ENCODE data around the gene CRIP3.

Gene CRIP3

DNA sequence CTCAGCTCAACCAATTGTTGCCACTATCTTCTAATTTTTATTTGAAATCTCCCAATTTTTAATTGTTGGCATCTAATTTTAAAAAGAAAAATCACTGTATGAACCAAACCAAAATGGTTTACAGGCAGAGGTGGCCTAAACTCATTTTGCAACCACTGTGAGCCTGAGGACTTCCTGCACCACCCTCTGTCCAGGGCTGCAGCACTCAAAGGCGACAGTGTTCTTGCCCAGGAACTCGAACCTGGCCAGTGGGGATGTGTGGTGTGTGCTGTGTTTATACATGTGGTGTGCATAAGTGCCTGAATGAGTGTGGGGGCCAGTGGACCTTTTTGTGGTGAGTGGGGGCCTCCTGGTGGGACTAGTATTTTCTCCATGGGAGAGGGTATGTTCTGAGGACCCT lies 34.9 kb downstream of the CRIP3 start:
- no peak for DNase-seq (ENCODE audit: low read depth in 2 of 2)

DNA sequence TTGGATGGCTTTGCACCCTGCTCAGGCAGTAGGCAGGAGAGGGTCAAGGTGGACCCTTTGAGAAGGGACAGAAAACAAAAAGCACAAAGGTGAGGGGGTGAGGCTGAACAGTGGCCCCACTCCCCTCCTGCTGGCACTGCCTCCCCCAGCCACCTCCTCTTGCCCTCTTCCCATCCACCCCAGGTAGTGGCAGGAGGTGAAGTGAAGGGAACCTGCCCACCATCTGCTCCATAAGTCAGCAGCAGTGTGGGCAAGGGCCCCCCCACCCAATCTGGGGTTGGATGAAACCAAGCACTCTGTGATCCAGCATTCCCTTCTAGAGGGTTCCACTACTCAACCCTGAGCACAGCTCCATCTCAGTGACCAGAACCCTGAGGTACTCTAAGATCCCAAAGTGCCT lies 36.7 kb downstream of the CRIP3 start:
- no peak for DNase-seq (ENCODE audit: low read depth in 2 of 2)

DNA sequence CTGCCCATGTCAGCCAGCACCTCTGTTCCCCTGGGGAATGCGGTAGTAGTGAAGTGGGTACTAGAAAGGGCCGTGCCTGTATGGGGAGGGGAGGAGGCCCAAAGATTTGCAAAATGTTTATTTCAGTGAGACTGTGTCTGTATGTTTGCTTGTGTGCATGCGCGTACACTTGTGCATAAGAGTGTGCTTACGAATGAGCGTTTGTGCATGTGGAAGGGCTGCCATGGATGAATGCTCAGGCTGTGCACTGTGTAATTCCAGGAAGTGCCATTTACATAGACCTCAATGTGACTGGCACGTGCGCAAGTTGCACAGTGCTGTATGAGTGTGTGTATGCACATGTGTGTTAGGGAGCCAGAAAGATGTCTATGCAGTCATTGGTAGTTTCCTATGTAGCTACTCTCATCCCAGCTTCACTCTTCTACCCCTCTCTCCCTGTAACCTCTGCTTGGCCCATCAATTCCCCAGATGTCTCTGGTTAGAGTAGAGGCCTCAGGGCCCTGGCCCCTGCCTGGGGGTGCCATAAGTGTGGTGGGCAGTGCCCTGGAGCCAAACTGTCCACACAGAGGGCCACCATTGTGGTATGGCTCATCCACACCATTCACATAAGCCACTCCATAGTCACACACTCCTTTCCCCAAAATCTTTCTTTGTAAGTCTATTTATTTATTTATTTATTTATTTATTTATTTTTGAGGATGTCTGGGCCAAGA lies 37.4 kb downstream of the CRIP3 start:
- no peak for DNase-seq (ENCODE audit: low read depth in 2 of 2)

DNA sequence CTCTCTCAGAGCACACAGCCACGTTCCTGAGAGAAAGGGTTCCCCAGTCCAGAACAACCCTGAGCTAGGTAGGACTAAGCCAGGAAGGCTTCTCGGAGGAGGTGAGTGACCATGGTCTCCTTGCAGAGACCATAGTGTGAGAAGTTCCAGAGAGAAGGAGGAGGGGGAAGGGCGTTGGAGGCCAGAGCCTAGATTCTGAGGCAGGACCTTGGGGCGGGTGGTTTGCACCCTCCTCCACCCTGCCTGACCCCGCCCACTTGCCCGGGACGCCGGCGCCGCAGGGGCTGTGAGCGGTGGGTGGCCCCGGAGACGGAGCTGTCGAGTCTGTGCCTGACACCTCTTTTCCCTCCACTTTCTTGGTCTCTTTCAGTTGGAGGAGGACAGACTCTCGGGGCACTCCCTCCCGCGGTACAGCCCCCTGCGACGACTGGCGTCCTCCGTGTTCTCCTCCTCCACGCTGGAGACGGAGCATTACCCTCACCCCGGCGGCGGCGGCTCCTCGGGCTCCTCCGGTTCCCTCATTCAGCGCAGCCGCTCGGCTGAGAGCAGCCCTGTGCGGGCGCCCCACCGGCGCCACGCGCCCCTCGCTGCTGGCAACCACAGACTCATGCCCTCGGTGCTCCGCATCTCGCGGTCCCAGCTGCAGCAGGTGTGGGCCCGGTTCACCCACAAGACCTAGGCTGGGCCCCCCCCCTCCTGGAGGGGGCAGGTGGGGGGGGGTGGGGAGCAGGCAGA lies 39.2 kb downstream of the CRIP3 start:
- DNase-seq (ENCODE audit: low read depth in 2 of 2) = peak; percentile 36 to 44

DNA sequence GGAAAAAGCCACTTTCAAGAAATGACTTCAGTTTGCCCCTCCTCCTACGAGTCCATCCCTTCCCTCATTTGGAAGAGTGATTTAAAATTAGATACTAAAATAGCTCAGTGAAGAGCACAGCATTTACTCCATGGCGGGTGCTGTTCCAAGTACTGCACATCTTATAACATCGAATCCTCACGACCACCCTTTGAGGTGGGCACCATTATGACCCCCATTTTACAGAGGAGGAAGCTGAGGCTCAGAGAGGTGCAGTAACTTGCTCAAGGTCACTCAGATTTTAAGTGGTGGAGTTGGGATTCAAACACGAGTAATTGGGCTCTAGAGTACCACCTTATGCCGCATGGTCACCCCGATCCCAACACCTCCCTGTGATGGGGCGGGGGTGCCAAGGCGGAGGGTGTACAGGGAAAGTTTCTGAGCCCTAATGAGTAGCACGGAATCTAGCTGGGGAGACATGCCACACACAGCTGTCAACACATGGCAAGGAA lies 39.8 kb downstream of the CRIP3 start:
- DNase-seq (ENCODE audit: low read depth in 2 of 2) = no peak

DNA sequence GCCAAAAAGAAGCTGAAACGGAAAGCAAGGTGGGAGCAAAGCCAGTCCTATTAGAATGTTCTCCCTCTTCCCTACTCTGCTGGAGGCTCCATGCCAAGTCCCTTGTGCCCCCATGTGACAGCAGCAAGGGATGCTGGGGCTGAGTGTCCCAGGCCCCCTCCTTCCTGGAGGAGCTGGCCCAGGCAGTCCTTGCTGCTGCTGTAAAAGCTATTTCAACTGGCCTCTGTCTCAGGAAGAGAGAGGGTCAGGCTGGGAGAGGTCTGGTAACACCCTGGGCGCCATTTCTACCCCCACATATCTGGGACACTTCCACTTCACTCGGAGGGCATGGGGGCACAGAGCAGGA lies 40.3 kb downstream of the CRIP3 start:
- no peak for DNase-seq (ENCODE audit: low read depth in 2 of 2)

DNA sequence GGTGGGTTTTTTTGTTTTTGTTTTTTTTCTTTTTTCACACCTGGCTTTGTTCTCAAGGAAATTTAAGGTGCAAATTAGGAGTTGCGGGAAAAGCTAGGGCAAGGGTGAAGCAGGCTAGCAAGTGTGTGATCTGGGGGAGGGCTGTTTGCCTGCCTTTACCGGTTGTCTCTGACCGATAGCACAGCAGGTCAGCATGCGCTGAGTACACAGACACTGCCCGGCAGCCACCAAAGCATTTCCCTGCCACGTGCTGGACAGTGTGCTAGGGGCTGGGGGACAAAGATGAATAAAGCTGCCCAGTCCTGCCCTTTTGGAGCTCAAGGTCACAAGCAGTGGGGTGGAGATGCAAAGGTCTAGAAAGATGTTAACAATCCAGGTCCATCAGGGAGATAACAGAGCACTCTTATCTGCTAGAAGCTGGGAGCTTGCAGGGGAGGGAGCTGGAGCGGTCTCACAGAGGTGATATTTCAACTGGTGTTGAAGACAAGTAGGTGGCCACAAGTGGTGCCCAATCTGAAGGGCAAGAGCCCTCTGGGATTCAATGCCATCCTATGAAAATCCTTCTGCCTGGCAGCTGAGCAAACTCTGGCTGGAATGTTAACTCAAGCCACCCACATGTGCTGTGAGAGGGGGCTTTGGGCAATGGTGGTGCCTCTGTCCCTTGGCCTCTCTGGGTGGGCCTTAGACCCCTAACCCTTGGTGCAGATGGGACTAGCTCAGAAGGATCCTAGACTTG lies 40.8 kb downstream of the CRIP3 start:
- DNase-seq (ENCODE audit: low read depth in 2 of 2) = no peak

DNA sequence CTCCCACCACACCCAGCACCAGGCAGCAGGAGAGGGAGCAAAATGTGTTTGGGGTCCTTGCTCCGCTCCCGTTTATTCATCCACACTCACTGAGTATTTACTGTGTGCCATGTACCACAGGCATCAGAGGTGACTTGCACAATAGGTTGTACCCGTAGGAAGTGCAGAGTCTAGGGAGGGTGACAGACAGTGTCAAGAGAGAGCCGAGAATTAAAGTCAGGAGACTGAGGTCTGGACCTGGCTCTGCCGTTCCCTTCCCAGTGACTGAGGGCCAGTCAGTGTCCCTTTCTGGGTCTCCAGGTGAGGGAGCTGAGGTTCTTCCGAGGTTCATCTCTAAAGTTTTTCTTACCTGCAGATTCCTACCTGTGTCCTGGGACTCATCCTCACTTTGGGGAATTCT lies 43.1 kb downstream of the CRIP3 start:
- no peak for DNase-seq (ENCODE audit: low read depth in 2 of 2)

DNA sequence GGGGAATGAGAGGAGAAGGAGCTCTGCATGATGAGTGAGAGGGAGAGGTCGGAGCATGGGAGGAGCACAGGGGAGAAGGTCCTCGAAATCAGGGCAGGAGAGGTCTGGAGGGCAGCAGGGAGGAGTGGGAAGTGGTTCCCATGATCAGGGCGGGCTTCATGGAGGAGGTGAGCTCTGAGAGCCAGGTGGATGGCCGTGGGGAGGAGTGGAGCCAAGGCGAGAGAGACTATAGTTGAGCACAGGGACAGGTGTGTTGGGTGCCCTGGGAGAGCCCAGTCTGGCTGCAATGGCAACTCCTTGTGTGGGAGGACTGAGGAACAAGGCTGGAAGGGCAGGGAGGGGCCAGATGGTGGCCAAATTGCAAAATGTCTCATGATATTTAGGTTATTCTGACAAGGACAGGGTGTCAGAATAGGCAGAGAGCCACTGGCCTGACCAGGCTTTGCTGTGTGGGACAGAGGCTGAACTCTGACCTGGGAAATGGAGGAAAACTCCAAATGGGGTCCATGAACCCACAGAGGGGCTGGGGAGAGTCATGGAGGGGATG lies 44.0 kb downstream of the CRIP3 start:
- DNase-seq (ENCODE audit: low read depth in 2 of 2) = no peak

DNA sequence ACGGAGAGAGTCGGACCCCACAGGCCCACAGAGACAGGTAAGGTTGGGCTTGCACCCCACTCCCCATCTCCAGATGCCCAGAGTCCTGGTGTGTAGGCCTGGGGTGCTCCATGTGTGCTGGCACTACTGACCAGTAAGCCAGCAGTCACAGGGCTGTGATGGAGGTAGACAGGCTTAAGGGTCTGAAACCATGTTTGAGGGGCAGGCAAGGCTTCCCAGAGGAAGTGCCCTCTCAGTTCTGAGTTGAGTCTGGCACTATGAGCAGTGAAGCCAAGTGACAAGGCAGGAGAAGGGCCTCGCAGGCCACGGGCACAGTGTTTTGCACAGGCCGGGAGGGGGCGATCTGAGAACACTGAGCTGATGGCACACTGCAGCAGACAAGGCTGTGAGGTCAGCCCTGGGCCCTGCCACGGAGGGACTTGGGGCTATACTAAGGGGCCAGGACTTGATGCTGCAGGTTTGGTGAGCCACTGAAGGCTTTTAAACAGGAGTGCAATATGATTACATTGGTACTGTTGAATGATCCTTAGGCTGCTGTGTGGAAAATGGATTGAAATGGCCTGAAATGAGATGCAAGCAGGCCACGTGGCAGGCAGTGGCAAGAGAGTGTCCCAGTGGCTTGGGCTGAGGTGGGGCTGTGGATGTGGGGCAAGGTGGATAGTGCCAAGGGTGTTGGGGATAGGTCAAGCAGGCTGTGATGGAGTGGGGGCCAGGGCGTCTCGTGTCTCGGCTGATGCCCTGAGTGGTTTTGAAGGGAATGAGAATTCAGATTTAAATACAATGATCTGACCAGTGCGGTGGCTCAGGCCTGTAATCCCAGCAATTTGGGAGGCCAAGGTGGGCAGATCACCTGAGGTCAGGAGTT lies 45.1 kb downstream of the CRIP3 start:
- DNase-seq (ENCODE audit: low read depth in 2 of 2) = peak; percentile 62 to 71

DNA sequence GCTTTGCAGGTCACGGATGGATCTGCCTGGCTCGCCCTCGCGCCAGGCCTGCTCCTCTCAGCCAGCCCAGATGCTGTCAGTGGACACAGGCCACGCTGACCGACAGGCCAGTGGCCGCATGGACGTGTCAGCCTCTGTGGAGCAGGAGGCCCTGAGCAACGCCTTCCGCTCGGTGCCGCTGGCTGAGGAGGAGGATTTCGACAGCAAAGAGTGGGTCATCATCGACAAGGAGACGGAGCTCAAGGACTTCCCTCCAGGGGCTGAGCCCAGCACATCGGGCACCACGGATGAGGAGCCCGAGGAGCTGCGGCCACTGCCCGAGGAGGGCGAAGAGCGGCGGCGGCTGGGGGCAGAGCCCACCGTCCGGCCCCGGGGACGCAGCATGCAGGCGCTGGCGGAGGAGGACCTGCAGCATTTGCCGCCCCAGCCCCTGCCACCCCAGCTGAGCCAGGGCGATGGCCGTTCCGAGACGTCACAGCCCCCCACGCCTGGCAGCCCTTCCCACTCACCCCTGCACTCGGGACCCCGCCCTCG lies 45.8 kb downstream of the CRIP3 start:
- DNase-seq (ENCODE audit: low read depth in 2 of 2) = no peak

DNA sequence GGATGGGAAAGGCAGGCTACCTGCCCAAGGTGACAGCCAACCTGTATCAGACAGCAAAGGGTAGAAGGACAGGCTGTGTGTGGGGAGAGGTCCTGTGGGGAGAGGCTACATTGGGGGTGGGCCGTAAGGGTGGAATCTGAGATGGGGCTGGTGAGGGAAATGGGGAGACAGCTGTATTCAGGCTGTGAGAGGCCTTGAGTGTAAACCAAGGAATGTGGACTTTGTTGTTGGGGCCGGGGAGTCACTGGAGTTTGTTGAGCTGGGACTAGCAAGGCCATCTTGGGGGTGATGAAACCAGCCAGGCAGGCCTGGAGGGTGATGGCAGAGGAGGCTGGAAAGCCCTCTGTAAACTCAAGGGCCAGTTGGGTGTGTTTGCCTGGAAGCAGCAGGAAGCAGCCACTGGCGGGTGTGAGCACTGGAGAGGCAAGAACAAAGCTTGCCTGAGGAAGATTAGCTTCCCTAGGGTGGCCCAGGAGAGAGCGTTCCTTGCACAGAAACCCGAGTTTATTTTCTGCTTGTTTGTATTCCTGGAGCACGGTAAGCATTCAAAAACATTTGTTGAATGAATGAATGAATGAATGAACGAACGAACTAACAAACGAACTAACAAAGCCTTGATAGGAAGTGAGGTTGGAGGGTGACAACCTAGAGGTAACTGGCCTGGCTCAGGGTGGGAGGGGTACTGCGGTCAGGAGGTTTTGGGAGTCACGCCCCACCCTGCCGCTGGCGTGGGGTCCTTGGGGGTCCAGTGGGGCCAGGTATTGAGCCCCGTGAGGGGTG lies 46.4 kb downstream of the CRIP3 start:
- DNase-seq (ENCODE audit: low read depth in 2 of 2) = no peak

DNA sequence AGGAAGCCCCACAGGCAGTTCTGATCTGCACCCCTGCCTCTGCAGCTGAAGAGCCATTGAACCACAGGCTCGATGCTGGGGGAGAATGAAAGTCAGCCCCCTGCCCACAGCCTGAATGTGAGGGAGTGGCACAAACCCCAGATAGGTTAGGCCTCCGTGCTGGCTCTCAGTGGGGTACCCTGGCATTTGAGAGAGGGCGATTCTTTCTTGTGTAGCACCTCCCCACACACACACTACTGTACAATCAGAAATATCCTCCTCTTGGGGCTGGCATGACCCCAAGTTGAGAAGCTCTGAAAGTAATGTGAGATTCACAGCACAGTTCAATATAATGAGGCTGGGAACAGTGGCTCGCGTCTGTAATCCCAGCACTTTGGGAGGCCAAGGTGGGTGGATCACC lies 47.4 kb downstream of the CRIP3 start:
- DNase-seq (ENCODE audit: low read depth in 2 of 2) = no peak

DNA sequence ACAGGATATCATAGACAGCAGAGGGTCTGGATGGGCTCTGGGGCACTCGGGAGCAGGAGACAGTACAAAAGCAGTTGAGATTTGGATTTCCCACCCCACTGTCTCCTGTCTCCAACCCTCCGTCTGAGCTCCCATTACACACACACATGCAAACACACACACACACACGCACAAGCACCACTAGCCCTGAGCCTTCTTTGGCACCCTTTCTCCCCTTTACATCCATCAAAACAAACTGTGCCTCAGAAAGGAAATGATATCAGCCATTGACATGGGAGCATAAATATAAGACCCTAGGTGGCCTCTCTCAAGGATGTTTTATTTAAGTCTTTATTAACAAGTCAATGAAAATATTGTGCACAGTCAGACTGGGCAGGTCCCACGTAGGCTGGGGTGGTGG lies 47.8 kb downstream of the CRIP3 start:
- no peak for DNase-seq (ENCODE audit: low read depth in 2 of 2)

DNA sequence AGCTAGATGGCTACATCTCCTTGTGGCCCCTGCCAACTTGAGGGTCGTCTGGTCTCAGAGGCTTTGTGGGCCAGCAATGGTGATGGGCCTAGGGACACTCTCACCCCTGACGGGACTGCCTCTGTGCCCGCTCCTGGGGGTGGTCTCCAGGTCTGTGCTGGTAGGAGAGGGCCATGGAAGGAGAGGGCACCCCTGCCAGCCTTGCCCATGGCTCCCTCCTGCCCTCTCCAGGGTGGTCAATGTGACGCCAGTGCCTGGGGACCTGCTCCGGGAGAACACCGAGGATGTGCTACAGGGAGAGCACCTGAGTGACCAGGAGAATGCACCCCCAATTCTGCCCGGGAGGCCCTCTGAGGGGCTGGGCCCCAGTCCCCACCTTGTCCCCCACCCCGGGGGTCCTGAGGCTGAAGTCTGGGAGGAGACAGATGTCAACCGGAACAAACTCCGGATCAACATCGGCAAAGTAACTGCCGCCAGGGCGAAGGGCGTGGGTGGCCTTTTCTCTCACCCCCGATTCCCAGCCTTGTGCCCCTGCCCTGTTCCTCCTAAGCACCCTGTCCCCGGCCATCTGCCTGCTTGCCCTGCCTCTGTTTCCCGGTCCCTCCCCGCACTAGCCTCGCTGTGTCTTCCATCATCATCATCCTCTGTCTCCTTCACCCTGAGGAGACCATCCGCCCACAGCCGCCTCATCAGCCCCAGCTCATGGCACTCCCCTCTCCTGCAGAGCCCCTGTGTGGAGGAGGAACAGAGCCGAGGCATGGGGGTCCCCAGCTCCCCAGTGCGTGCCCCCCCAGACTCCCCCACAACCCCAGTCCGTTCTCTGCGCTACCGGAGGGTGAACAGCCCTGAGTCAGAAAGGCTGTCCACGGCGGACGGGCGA lies 49.6 kb downstream of the CRIP3 start:
- DNase-seq (ENCODE audit: low read depth in 2 of 2) = no peak

DNA sequence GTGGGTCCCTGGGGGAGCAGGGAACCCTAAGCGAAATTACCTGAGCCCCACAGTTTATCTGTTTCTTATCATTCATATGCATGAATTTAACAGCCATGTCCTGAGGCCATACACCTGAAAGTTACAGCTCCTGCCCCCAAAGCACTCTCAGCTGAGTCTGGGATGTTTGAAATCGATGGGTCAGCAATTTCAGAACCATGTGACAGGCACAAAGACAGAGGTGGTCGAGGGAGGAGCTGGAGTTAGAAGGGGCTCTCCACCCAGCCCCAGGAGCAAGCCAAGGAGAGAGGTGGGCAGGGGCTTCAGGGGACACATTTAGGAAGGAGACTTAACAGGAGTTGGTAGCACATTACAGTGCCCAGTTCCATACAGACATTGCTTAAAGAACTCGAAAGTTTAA lies 50.4 kb downstream of the CRIP3 start:
- no peak for DNase-seq (ENCODE audit: low read depth in 2 of 2)

DNA sequence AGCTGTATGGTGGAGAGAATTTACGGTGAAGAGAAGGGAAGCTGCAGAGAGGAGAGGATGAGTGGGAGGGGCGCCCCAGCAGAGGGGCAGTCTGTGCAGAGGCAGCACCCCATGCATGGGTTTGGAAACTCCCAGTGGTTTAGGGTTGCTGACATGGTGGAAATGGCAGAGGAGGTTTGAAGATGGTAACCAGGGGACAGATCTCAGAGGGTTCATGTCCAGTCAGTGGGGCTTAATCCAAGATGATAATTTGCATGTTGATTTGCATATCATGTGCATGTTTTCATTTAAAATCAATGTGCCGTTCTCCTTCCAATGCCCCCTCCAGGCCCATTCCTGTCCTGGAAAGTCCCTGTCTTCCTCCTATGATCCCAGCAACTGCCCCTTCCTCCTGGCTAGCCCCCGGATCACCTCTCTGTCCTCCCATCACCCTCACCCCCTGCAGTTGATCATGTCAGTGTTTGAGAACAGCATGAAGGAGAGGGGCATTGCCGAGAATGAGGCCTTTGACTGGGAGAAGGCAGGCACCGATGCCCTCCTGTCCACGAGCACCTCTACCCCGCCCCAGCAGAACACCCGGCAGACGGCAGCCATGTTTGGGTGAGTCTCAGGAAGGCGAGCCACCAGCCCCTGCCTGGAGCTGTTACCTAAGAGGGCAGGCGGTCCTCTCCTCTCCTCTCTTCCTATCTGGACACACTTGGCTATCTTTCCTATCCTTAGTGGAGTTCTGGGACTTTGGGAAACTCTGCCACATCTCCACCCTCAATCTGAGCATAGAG lies 51.1 kb downstream of the CRIP3 start:
- DNase-seq (ENCODE audit: low read depth in 2 of 2) = no peak

DNA sequence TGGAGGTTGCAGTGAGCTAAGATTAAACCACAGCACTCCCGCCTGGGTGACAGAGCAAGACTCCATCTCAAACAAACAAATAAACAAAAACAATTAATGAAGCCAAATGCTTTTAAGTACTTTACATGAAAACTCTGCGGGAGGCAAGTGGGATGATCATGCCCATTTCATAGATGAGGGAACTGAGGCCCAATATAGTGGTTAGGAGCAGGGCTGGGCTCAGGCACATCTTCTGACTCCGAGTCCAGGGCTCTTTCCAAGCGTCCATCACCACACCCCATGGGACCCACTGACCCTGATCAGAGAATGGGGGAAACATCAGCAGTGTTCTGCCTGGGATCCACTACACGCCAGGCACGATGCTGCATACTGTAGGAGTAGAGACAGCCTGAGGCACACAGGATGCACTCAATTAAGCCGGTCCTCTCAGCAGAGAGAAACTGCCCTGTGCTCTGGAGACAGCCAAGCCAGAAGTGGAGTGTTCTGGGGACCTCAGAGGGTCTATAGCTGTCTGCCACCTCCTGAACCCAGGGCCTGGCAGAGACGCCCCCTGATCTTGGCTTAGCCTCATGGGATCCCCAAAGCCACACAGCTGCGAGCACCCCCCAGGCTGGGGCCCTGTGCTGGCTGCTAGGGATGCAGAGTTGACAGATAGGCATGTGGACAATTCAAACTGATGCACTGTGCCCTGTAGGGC lies 51.8 kb downstream of the CRIP3 start:
- DNase-seq (ENCODE audit: low read depth in 2 of 2) = no peak
